HEK293 (cell line): ENCODE data around the gene DOP1B.

ENCODE experiments used
- BCL11A ChIP-seq: fragments of 450-650 bp; formaldehyde crosslinking; IDR thresholded peaks from 2 replicates; pipeline ENCODE4 v1.5.1; 2016; ENCODE audit warnings: low read depth, missing biosample characterization, missing genetic modification characterization
- KLF8 ChIP-seq: fragments of 450-650 bp; formaldehyde crosslinking; IDR thresholded peaks from 2 replicates; pipeline ENCODE4 v1.5.1; 2016; ENCODE audit warnings: missing biosample characterization, missing genetic modification characterization
- MYNN ChIP-seq: fragments of 450-650 bp; formaldehyde crosslinking; IDR thresholded peaks from 2 replicates; pipeline ENCODE4 v1.5.1; 2016; ENCODE audit warnings: missing biosample characterization, missing genetic modification characterization, borderline replicate concordance
- TRIM28 ChIP-seq: IDR thresholded peaks from 2 replicates; pipeline ENCODE4 v1.6.1; 2011; ENCODE audit warnings: low read length, control low read depth, borderline replicate concordance
- ZNF184 ChIP-seq: fragments of 450-650 bp; IDR thresholded peaks from 2 replicates; pipeline ENCODE4 v1.5.1; 2018; ENCODE audit warnings: missing biosample characterization, mild to moderate bottlenecking, missing genetic modification characterization
- ZNF214 ChIP-seq: fragments of 450-650 bp; formaldehyde crosslinking; IDR thresholded peaks from 2 replicates; pipeline ENCODE4 v1.5.1; 2017; ENCODE audit warnings: missing biosample characterization, mild to moderate bottlenecking, missing genetic modification characterization, borderline replicate concordance
- ZNF544 ChIP-seq: fragments of 450-650 bp; formaldehyde crosslinking; IDR thresholded peaks from 2 replicates; pipeline ENCODE4 v1.5.0; 2017; ENCODE audit warnings: missing biosample characterization, missing genetic modification characterization
- ZNF560 ChIP-seq: fragments of 450-650 bp; formaldehyde crosslinking; IDR thresholded peaks from 2 replicates; pipeline ENCODE4 v1.5.1; 2017; ENCODE audit warnings: missing biosample characterization, missing genetic modification characterization, borderline replicate concordance
- ZNF571 ChIP-seq: fragments of 450-650 bp; formaldehyde crosslinking; IDR thresholded peaks from 2 replicates; pipeline ENCODE4 v1.5.0; 2017; ENCODE audit warnings: missing biosample characterization, missing genetic modification characterization
- ZNF843 ChIP-seq: fragments of 450-650 bp; formaldehyde crosslinking; IDR thresholded peaks from 2 replicates; pipeline ENCODE4 v1.5.1; 2016; ENCODE audit warnings: missing biosample characterization, missing genetic modification characterization
- TF ChIP-seq, protein P1 (sequence below): fragments of 450-650 bp; formaldehyde crosslinking; IDR thresholded peaks from 2 replicates; pipeline ENCODE4 v1.5.1; 2016; ENCODE audit warnings: missing biosample characterization, missing genetic modification characterization
- TF ChIP-seq, protein P2 (sequence below): fragments of 450-650 bp; formaldehyde crosslinking; IDR thresholded peaks from 2 replicates; pipeline ENCODE4 v1.5.1; 2016; ENCODE audit warnings: missing biosample characterization, missing genetic modification characterization
- TF ChIP-seq, protein P3 (sequence below): fragments of 450-650 bp; formaldehyde crosslinking; IDR thresholded peaks from 2 replicates; pipeline ENCODE4 v1.5.1; 2016; ENCODE audit warnings: missing biosample characterization, missing genetic modification characterization

DNA sequence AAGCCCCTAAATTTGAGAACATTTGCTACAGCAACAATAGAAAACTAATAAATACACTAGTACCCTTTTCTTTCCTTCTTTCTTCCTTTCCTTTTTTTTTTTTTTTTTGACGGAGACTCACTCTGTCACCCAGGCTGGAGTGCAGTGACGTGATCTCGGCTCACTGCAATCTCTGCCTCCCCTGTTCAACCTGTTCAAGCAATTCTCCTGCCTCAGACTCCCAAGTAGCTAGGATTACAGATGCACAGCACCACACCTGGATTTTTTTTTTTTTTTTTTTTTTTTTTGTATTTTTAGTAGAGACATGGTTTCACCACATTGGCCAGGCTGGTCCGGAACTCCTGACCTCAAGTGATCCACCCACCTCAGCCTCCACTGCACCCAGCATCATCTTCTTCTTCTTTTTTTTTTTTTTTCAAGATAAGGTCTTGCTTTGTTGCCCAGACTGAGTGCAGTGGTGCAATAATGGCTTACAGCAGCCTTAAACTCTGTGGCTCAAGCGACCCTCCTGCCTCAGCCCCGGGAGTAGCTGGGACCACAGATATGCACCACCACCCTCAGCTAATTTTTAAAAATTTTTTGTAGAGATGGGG is 41.4 kb upstream of the DOP1B start:
- TF ChIP-seq, protein P1, sequence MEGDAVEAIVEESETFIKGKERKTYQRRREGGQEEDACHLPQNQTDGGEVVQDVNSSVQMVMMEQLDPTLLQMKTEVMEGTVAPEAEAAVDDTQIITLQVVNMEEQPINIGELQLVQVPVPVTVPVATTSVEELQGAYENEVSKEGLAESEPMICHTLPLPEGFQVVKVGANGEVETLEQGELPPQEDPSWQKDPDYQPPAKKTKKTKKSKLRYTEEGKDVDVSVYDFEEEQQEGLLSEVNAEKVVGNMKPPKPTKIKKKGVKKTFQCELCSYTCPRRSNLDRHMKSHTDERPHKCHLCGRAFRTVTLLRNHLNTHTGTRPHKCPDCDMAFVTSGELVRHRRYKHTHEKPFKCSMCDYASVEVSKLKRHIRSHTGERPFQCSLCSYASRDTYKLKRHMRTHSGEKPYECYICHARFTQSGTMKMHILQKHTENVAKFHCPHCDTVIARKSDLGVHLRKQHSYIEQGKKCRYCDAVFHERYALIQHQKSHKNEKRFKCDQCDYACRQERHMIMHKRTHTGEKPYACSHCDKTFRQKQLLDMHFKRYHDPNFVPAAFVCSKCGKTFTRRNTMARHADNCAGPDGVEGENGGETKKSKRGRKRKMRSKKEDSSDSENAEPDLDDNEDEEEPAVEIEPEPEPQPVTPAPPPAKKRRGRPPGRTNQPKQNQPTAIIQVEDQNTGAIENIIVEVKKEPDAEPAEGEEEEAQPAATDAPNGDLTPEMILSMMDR (tag by site-specific recombination): no peak
- TF ChIP-seq ZNF184 (tag by site-specific recombination) (no peak), ZNF571 (no peak), ZNF214 (tag by site-specific recombination) (no peak), ZNF843 (tag by site-specific recombination) (no peak), KLF8 (no peak), ZNF544 (no peak), MYNN (tag by site-specific recombination) (no peak), BCL11A (tag by site-specific recombination) (no peak), TRIM28 (no peak), ZNF560 (tag by site-specific recombination) (no peak)
- TF ChIP-seq, protein P2, sequence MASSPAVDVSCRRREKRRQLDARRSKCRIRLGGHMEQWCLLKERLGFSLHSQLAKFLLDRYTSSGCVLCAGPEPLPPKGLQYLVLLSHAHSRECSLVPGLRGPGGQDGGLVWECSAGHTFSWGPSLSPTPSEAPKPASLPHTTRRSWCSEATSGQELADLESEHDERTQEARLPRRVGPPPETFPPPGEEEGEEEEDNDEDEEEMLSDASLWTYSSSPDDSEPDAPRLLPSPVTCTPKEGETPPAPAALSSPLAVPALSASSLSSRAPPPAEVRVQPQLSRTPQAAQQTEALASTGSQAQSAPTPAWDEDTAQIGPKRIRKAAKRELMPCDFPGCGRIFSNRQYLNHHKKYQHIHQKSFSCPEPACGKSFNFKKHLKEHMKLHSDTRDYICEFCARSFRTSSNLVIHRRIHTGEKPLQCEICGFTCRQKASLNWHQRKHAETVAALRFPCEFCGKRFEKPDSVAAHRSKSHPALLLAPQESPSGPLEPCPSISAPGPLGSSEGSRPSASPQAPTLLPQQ (tag by site-specific recombination): no peak
- TF ChIP-seq, protein P3, sequence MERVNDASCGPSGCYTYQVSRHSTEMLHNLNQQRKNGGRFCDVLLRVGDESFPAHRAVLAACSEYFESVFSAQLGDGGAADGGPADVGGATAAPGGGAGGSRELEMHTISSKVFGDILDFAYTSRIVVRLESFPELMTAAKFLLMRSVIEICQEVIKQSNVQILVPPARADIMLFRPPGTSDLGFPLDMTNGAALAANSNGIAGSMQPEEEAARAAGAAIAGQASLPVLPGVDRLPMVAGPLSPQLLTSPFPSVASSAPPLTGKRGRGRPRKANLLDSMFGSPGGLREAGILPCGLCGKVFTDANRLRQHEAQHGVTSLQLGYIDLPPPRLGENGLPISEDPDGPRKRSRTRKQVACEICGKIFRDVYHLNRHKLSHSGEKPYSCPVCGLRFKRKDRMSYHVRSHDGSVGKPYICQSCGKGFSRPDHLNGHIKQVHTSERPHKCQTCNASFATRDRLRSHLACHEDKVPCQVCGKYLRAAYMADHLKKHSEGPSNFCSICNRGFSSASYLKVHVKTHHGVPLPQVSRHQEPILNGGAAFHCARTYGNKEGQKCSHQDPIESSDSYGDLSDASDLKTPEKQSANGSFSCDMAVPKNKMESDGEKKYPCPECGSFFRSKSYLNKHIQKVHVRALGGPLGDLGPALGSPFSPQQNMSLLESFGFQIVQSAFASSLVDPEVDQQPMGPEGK (tag by site-specific recombination): no peak
